NT2/D1 (cell line): ENCODE measurements around the gene ZNF514.

Experiments
- YY1 ChIP-seq: IDR thresholded peaks from 2 replicates; pipeline ENCODE4 v1.6.1; 2011; ENCODE audit not compliant: insufficient read length, insufficient read depth
- ZNF274 ChIP-seq: IDR thresholded peaks from 2 replicates; pipeline ENCODE4 v1.6.1; 2011; ENCODE audit warnings: mild to moderate bottlenecking, low read depth, low read length

DNA sequence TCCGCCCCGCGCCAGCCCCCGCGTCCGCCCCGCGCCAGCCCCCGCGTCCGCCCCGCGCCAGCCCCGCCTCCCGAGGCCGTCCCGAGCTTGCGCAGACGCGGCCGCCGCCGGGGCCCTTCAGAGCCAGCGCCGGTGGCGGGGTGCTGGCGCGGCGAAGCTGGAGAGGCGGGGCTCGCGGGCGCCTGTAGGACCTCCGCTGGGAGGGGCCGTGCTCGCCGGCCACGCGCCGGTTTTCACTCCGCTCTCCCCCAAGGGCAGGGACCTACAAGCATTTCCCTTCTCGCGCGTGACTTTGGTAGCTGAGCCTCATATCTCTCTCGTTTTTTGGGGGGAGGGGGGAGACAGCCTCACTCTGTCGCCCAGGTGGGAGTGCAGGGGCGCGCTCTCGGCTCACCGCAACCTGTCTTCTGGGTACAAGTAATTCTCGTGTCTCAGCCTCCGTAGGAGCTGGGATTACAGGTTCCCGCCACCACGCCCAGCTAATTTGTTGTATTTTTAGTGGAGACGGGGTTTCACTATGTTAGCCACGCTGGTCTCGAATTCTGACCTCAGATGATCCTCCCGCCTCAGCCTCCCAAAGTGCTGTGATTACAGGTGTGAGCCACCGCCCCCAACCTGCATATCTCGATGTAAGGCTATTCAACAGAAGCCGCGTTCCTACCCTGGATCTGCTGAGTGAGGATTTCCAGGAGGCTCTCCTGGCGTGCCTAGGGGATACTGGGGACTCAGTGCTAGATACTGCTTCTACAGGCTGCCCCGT is at the start of gene ZNF514:
- TF ChIP-seq ZNF274 (no peak), YY1 (no peak)
